Retina (tissue), 1 donor: ENCODE measurements around the gene AFG1L.
A peak's percentile ranks its signal among the peaks of the same experiment; 100 is the strongest.
"Not testable (repeated sequence)": the region's sequence is repeated elsewhere in the genome, so short reads cannot be mapped to it uniquely, and the experiment has no call there.

ENCODE experiments used
- DNase-seq: peaks from one replicate; pipeline ENCODE4 v3.0.0-alpha.2; 2016

The AFG1L gene

GRCh38 chr6:108526739-108527174, 231.9 kb downstream of the AFG1L start:
- DNase-seq: peak; percentile 70

- DNase-seq: no peak
Measured at GRCh38 chr6:108528878-108529277, 234.0 kb downstream of the AFG1L start.

- no peak for DNase-seq
Measured at GRCh38 chr6:108531332-108531731, 236.5 kb downstream of the AFG1L start.

GRCh38 chr6:108535114-108535742, 240.4 kb downstream of the AFG1L start:
- no peak for DNase-seq

GRCh38 chr6:108535920-108536535, 241.2 kb downstream of the AFG1L start:
- DNase-seq: not testable (repeated sequence)

GRCh38 chr6:108541843-108542759, 247.2 kb downstream of the AFG1L start:
- DNase-seq: peak; percentile 78

GRCh38 chr6:108543175-108543940, 248.5 kb downstream of the AFG1L start:
- DNase-seq: no peak

GRCh38 chr6:108544606-108545005, 249.8 kb downstream of the AFG1L start:
- DNase-seq: no peak

- no peak for DNase-seq
Measured at GRCh38 chr6:108546079-108547049, 251.5 kb downstream of the AFG1L start.

- DNase-seq: no peak
Measured at GRCh38 chr6:108549241-108549640, 254.4 kb downstream of the AFG1L start.

GRCh38 chr6:108549741-108550140, 254.9 kb downstream of the AFG1L start:
- DNase-seq: no peak

- DNase-seq: no peak
Measured at GRCh38 chr6:108550256-108550655, 255.4 kb downstream of the AFG1L start.

- DNase-seq: no peak
Measured at GRCh38 chr6:108555399-108556052, 260.7 kb downstream of the AFG1L start.

GRCh38 chr6:108556250-108556649, 261.4 kb downstream of the AFG1L start:
- no peak for DNase-seq

GRCh38 chr6:108556866-108557493, 262.1 kb downstream of the AFG1L start:
- DNase-seq: peak; percentile 18

GRCh38 chr6:108557494-108558371, 262.9 kb downstream of the AFG1L start:
- peak; percentile 89 for DNase-seq

GRCh38 chr6:108558372-108559096, 263.7 kb downstream of the AFG1L start:
- peak; percentile 98 for DNase-seq

GRCh38 chr6:108559097-108559883, 264.4 kb downstream of the AFG1L start:
- peak; percentile 94 for DNase-seq
